ENCODE measurements around the gene TUBB.

TUBB gene

DNA sequence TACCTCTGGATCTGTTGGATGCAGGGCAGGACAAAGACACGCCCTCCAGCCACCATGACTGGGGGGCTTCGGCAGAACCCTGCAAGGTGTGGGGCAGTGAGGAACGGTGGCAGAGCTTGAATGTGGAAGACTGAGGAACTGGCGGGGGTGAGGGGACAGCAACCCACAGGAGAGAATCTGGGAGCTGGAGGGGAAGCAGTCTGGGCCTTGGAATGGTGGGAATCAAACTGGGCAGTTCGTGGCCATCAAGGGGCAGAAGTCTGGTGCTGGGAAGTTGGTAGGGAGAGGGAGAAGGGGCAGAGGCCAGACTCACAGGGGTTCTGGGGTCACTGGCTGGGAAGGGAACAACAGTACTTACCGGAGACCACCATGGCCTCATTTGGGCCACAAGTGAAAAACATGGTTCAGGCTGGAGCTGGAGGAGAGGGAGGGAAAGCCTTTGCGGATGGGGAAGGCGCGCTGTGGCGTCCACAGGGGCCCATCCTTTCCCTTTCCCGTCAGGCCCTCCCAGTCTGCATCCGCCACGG is 21.7 kb downstream of the TUBB start:
- Histone ChIP-seq H3K4me3 (ENCODE audit: low read length) (peak overlapping the region; percentile 89), H3K9me3 (replicated peaks; ENCODE audit: insufficient read depth, low read length) (no peaks in the 10 kb centered on the region), H3K27me3 (replicated peaks; ENCODE audit: insufficient read depth, low read length) (no peaks in the 10 kb centered on the region), H3K4me1 (ENCODE audit: low read length) (peaks cover 29% of the 10 kb centered on the region), H3K27ac (ENCODE audit: low read length) (no peak overlapping the region), H2AFZ (ENCODE audit: low read length) (peak overlapping the region; percentile 91), H3K9ac (ENCODE audit: low read length) (peak overlapping the region; percentile 66), H3F3A (ENCODE audit: insufficient read depth, low read length) (peaks cover 22% of the 10 kb centered on the region), H3K36me3 (replicated peaks; ENCODE audit: insufficient read depth, low read length) (0 out of 2 replicates have a peak, but pooled peaks cover 3% of the 10 kb centered on the region), H3K79me2 (ENCODE audit: low read length) (peaks cover 19% of the 10 kb centered on the region), H3K9me2 (replicated peaks; ENCODE audit: insufficient read depth, low read length) (no peaks in the 10 kb centered on the region), H4K20me1 (ENCODE audit: insufficient read depth, low read length) (no peaks in the 10 kb centered on the region), H3K4me2 (ENCODE audit: low read depth, low read length) (peak overlapping the region; percentile 90)
- DNase-seq, result no peak
- no peak for TF ChIP-seq EZH2 (optimal IDR thresholded peaks at IDR 0.05; ENCODE audit: low read depth, low read length)
- TF ChIP-seq, protein P1, sequence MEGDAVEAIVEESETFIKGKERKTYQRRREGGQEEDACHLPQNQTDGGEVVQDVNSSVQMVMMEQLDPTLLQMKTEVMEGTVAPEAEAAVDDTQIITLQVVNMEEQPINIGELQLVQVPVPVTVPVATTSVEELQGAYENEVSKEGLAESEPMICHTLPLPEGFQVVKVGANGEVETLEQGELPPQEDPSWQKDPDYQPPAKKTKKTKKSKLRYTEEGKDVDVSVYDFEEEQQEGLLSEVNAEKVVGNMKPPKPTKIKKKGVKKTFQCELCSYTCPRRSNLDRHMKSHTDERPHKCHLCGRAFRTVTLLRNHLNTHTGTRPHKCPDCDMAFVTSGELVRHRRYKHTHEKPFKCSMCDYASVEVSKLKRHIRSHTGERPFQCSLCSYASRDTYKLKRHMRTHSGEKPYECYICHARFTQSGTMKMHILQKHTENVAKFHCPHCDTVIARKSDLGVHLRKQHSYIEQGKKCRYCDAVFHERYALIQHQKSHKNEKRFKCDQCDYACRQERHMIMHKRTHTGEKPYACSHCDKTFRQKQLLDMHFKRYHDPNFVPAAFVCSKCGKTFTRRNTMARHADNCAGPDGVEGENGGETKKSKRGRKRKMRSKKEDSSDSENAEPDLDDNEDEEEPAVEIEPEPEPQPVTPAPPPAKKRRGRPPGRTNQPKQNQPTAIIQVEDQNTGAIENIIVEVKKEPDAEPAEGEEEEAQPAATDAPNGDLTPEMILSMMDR (IDR thresholded peaks at IDR 0.05; ENCODE audit: low read length), result no peak
- no peak for TF ChIP-seq EZH2phosphoT487 (IDR thresholded peaks at IDR 0.05; ENCODE audit: low read length)

- H2AFZ ChIP-seq (ENCODE audit: low read length), result peak within 1 kb of the TSS; percentile 94
- no peaks in the 10 kb centered on the region for H3K9me3 ChIP-seq (replicated peaks; ENCODE audit: insufficient read depth, low read length)
- TF ChIP-seq, protein P1 (IDR thresholded peaks at IDR 0.05; ENCODE audit: low read length), result no peak
- no peak for TF ChIP-seq EZH2 (optimal IDR thresholded peaks at IDR 0.05; ENCODE audit: low read depth, low read length)
- TF ChIP-seq EZH2phosphoT487 (IDR thresholded peaks at IDR 0.05; ENCODE audit: low read length), result no peak
- H3K9ac ChIP-seq (ENCODE audit: low read length), result peak within 1 kb of the TSS; percentile 66
- H3K27ac ChIP-seq (ENCODE audit: low read length), result peak within 1 kb of the TSS; percentile 43; the same call in 1 of the 2 replicates
- peak within 1 kb of the TSS; percentile 90 for H3K4me2 ChIP-seq (ENCODE audit: low read depth, low read length)
- peak within 1 kb of the TSS; percentile 89 for H3K4me3 ChIP-seq (ENCODE audit: low read length)
- peaks cover 19% of the 10 kb centered on the region for H3K79me2 ChIP-seq (ENCODE audit: low read length)
- H3K27me3 ChIP-seq (replicated peaks; ENCODE audit: insufficient read depth, low read length), result no peaks in the 10 kb centered on the region
- H3K4me1 ChIP-seq (ENCODE audit: low read length), result peaks cover 22% of the 10 kb centered on the region
- peak; percentile 95 for DNase-seq
- peaks cover 22% of the 10 kb centered on the region for H3F3A ChIP-seq (ENCODE audit: insufficient read depth, low read length)
- H4K20me1 ChIP-seq (ENCODE audit: insufficient read depth, low read length), result no peaks in the 10 kb centered on the region
- H3K9me2 ChIP-seq (replicated peaks; ENCODE audit: insufficient read depth, low read length), result no peaks in the 10 kb centered on the region
- H3K36me3 ChIP-seq (replicated peaks; ENCODE audit: insufficient read depth, low read length), result 0 out of 2 replicates have a peak, but pooled peaks cover 3% of the 10 kb centered on the region
Measured at GRCh38 chr6:30742316-30743098, 22.4 kb downstream of the TUBB start, which contains the start of gene FLOT1. FLOT1 (minus strand) TSS chr6:30742687; CDS start chr6:30742189, 498 bp downstream.

DNA sequence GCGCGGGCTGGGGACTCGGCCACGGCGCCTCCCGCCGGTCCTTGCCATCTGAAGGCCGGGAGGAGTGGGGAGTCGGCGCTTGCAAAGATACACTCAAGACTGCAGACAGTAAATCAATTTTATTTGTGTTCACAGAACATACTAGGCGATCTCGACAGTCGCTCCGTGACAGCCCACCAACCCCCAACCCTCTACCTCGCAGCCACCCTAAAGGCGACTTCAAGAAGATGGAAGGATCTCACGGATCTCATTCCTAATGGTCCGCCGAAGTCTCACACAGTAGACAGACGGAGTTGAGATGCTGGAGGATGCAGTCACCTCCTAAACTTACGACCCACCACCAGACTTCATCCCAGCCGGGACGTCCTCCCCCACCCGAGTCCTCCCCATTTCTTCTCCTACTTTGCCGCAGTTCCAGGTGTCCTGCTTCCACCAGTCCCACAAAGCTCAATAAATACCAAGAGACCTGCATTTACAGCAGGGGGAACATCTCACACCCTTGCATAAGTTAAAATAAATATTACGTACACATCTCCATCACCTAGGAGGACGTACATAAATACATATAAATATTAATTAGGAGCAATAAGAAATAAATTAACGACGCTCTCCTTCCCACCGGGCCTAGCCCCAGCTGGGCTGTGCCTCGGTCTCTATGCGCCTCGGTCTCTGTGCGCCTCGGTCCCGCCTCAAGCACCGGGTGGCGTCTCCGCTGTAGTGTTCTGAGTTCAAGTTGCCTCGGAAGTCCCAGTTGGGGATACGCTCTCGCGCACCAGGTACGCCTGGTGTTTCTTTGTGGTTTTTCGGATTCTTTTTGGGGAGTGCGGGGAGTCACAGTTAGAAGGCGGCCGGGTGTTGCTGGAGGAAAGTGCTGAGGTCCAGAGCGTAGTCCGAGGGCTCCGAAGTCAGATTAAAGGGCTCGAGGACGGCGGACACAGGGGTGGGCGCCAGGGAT is 23.2 kb downstream of the TUBB start:
- H3K27me3 ChIP-seq (replicated peaks; ENCODE audit: insufficient read depth, low read length), result no peaks in the 10 kb centered on the region
- H3K4me2 ChIP-seq (ENCODE audit: low read depth, low read length), result peak overlapping the region; percentile 90
- H3K4me1 ChIP-seq (ENCODE audit: low read length), result peaks cover 14% of the 10 kb centered on the region
- TF ChIP-seq, protein P1 (IDR thresholded peaks at IDR 0.05; ENCODE audit: low read length), result no peak
- TF ChIP-seq EZH2 (optimal IDR thresholded peaks at IDR 0.05; ENCODE audit: low read depth, low read length) (no peak), EZH2phosphoT487 (IDR thresholded peaks at IDR 0.05; ENCODE audit: low read length) (no peak)
- H3K4me3 ChIP-seq (ENCODE audit: low read length), result peak overlapping the region; percentile 89
- H3K36me3 ChIP-seq (replicated peaks; ENCODE audit: insufficient read depth, low read length), result 0 out of 2 replicates have a peak, but pooled peaks cover 3% of the 10 kb centered on the region
- peaks cover 19% of the 10 kb centered on the region for H3K79me2 ChIP-seq (ENCODE audit: low read length)
- no peaks in the 10 kb centered on the region for H3K9me3 ChIP-seq (replicated peaks; ENCODE audit: insufficient read depth, low read length)
- H2AFZ ChIP-seq (ENCODE audit: low read length), result peak overlapping the region; percentile 94
- peak; percentile 57 for DNase-seq
- no peaks in the 10 kb centered on the region for H3K9me2 ChIP-seq (replicated peaks; ENCODE audit: insufficient read depth, low read length)
- H3K9ac ChIP-seq (ENCODE audit: low read length), result peak overlapping the region; percentile 33; the same call in 1 of the 2 replicates
- peaks cover 19% of the 10 kb centered on the region for H3F3A ChIP-seq (ENCODE audit: insufficient read depth, low read length)
- no peaks in the 10 kb centered on the region for H4K20me1 ChIP-seq (ENCODE audit: insufficient read depth, low read length)
- H3K27ac ChIP-seq (ENCODE audit: low read length), result peak overlapping the region; percentile 43; the same call in 1 of the 2 replicates
